ENCODE measurements around the gene NES.

NES gene

DNA sequence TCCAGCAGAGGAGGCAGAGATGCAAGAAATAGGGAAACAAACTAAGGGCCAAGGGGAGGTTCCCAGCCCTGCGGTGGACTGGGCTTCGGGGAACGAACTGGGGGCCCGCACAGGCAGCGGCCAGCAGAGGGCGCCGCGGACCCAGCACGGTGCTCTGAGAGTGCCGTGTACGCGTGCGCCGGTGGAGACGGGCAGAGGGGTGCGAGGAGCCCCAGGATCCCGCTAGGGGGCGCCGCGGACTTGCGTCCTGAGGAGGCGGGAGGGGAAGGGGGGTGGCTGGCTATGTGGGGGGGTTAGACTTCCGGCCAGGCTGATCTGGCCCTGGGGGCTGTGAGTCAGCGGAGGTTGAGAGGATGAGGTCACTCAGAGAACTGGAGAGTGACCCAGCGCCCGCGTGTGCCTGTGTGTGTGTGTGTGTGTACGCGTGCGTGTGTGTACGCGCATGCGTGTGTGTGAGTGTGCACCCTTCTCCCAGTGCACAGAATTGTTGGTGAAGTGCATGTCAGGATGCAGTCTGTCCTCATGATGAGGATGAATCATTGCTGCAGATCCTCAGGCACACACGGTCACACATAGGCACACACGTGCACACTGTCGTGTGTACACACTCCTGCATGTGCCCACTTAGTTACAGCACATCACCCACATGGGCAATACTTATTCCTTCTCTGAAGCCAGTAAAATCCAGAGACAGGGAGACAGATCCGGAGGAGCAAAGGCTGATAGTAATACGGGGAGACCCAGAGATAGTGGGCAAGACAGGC, 17.0 kb downstream of the NES start:
- TF ChIP-seq, protein P1, sequence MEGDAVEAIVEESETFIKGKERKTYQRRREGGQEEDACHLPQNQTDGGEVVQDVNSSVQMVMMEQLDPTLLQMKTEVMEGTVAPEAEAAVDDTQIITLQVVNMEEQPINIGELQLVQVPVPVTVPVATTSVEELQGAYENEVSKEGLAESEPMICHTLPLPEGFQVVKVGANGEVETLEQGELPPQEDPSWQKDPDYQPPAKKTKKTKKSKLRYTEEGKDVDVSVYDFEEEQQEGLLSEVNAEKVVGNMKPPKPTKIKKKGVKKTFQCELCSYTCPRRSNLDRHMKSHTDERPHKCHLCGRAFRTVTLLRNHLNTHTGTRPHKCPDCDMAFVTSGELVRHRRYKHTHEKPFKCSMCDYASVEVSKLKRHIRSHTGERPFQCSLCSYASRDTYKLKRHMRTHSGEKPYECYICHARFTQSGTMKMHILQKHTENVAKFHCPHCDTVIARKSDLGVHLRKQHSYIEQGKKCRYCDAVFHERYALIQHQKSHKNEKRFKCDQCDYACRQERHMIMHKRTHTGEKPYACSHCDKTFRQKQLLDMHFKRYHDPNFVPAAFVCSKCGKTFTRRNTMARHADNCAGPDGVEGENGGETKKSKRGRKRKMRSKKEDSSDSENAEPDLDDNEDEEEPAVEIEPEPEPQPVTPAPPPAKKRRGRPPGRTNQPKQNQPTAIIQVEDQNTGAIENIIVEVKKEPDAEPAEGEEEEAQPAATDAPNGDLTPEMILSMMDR (IDR thresholded peaks at IDR 0.05; ENCODE audit: low read depth, low read length) = peak; percentile 92
- Histone ChIP-seq H3K27me3 (no peaks in the 10 kb centered on the region), H3K36me3 (no peaks in the 10 kb centered on the region), H3K4me3 (ENCODE audit: low read depth, low read length) (peak overlapping the region; percentile 67), H3K4me1 (peaks cover 29% of the 10 kb centered on the region), H3K9me3 (no peaks in the 10 kb centered on the region)
- DNase-seq = peak; percentile 98

DNA sequence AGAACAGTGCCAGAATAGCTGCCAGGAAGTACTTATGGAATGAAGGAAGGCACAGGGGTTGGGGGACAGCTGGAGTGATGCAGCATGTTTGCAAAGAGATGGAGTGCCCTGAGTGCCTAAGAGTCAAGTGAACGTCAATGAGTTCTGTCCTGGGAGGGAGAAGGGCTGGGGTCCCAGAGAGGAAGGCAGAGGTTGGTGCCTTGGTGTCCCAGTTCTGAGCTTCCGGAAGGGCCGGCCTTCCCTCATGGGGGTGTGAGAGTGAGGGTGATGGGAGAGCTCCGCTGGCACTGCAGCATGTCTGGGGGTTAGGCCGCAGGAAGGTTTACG, 17.6 kb downstream of the NES start:
- TF ChIP-seq, protein P1 (IDR thresholded peaks at IDR 0.05; ENCODE audit: low read depth, low read length) = no peak
- H3K36me3 ChIP-seq = no peaks in the 10 kb centered on the region
- H3K4me1 ChIP-seq = peaks cover 29% of the 10 kb centered on the region
- no peaks in the 10 kb centered on the region for H3K27me3 ChIP-seq
- peak overlapping the region; percentile 29; the same call in 1 of the 2 replicates for H3K4me3 ChIP-seq (ENCODE audit: low read depth, low read length)
- DNase-seq = no peak
- no peaks in the 10 kb centered on the region for H3K9me3 ChIP-seq

DNA sequence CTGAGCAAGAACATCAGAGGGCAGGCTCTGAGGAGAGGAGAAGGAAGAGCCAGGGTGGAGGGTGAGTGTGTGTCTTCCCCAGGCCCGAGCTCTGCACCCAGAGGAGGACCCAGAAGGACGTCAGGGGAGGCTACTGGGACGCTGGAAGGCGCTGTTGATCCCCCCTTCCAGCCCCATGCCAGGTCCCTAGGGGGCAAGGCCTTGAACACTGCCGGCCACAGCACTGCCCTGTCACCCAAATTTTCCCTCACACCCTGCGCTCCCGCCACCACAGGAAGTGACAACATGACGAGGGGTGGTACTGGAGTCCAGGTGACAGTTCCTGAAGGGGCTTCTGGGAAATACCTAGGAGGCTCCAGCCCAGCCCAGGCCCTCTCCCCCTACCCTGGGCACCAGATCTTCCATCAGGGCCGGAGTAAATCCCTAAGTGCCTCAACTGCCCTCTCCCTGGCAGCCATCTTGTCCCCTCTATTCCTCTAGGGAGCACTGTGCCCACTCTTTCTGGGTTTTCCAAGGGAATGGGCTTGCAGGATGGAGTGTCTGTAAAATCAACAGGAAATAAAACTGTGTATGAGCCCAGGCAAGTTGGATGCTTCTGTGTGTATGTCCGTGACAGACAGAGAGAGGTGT, 18.1 kb downstream of the NES start:
- no peak overlapping the region for H3K4me3 ChIP-seq (ENCODE audit: low read depth, low read length)

DNA sequence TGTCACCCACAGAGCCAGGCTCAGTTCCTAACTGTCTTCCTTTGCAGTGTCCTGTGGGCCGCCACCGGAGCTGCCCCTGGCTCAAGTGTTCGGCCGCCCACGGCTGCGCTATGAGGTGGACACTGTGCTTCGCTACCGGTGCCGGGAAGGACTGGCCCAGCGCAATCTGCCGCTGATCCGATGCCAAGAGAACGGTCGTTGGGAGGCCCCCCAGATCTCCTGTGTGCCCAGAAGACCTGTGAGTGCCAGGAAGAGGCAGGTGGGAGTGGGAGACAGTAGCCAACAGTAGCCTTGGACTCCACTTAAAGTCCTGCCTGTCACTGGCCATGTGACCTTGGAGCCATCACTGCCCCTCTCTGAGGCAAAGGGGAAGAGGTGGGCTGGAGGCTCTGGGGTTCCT, 18.7 kb downstream of the NES start:
- H3K36me3 ChIP-seq = no peaks in the 10 kb centered on the region
- H3K27me3 ChIP-seq = no peaks in the 10 kb centered on the region

More for the DNA sequence above, 18.1 kb downstream of the NES start:
- Histone ChIP-seq H3K36me3 (no peaks in the 10 kb centered on the region), H3K27me3 (no peaks in the 10 kb centered on the region), H3K9me3 (no peaks in the 10 kb centered on the region), H3K4me1 (peaks cover 23% of the 10 kb centered on the region)
- TF ChIP-seq, protein P1 (IDR thresholded peaks at IDR 0.05; ENCODE audit: low read depth, low read length) = no peak
- no peak for DNase-seq

GRCh38 chr1:156657741-156658319, 19.4 kb downstream of the NES start:
- no peaks in the 10 kb centered on the region for H3K27me3 ChIP-seq
- TF ChIP-seq, protein P1 (IDR thresholded peaks at IDR 0.05; ENCODE audit: low read depth, low read length) = no peak
- peak overlapping the region; percentile 56; the same call in 1 of the 2 replicates for H3K4me3 ChIP-seq (ENCODE audit: low read depth, low read length)
- no peaks in the 10 kb centered on the region for H3K9me3 ChIP-seq
- H3K4me1 ChIP-seq = peaks cover 23% of the 10 kb centered on the region
- no peaks in the 10 kb centered on the region for H3K36me3 ChIP-seq
- no peak for DNase-seq

More for the DNA sequence above, 18.7 kb downstream of the NES start:
- TF ChIP-seq, protein P1 (IDR thresholded peaks at IDR 0.05; ENCODE audit: low read depth, low read length) = no peak
- no peak for DNase-seq
- H3K9me3 ChIP-seq = no peaks in the 10 kb centered on the region
- no peak overlapping the region for H3K4me3 ChIP-seq (ENCODE audit: low read depth, low read length)
- peaks cover 23% of the 10 kb centered on the region for H3K4me1 ChIP-seq

Measured in BE2C (cell line).